ENCODE results near the gene STAMBPL1. TPM values are rescaled to one million over a fixed set of nuclear protein-coding genes. Genes with fewer than 3 reads are reported as not detected.
A peak's percentile ranks its signal among the peaks of the same experiment; 100 is the strongest.

Gene STAMBPL1
- polyA plus RNA-seq, 1 donor from 2014 or later, result 21.9 TPM

GRCh38 chr10:88833156-88833555 lies 46.9 kb upstream of the STAMBPL1 start:
- no peaks in the 10 kb centered on the region for H3K9me2 ChIP-seq (ENCODE audit: insufficient read depth, low read length)
- TF ChIP-seq CTCF (IDR thresholded peaks at IDR 0.05; ENCODE audit: poor library complexity, severe bottlenecking) (no peak), POLR2AphosphoS5 (IDR thresholded peaks at IDR 0.05) (peak; percentile 65), MXI1 (conservative IDR thresholded peaks at IDR 0.05; ENCODE audit: poor library complexity, severe bottlenecking) (no peak), REST (IDR thresholded peaks at IDR 0.05; ENCODE audit: borderline replicate concordance) (no peak), EZH2 (IDR thresholded peaks at IDR 0.05; ENCODE audit: borderline replicate concordance, insufficient read depth, low read length, poor library complexity, severe bottlenecking) (no peak), SMC3 (conservative IDR thresholded peaks at IDR 0.05; ENCODE audit: poor library complexity) (no peak), RAD21 (conservative IDR thresholded peaks at IDR 0.05) (no peak), EP300 (conservative IDR thresholded peaks at IDR 0.05; ENCODE audit: poor library complexity, severe bottlenecking) (peak; percentile 80), TAF1 (IDR thresholded peaks at IDR 0.05; ENCODE audit: low read depth) (no peak)
- peak overlapping the region; percentile 55 for H3K27ac ChIP-seq (ENCODE audit: low read length)
- no peaks in the 10 kb centered on the region for H3K36me3 ChIP-seq (ENCODE audit: insufficient read depth, low read length)
- no peaks in the 10 kb centered on the region for H4K20me1 ChIP-seq (ENCODE audit: insufficient read depth)
- peak overlapping the region; percentile 27 for H3K9ac ChIP-seq (ENCODE audit: low read length)
- H3K4me2 ChIP-seq (ENCODE audit: low read length), result no peak overlapping the region
- H3K4me3 ChIP-seq (ENCODE audit: low read length), result no peak overlapping the region
- no peaks in the 10 kb centered on the region for H3K79me2 ChIP-seq (replicated peaks; ENCODE audit: insufficient read depth, low read length)
- no peaks in the 10 kb centered on the region for H3K9me3 ChIP-seq (ENCODE audit: low read length)
- H3K27me3 ChIP-seq (ENCODE audit: insufficient read depth, low read depth, low read length), result no peaks in the 10 kb centered on the region
- H3F3A ChIP-seq (ENCODE audit: insufficient read depth, low read length, poor library complexity, severe bottlenecking), result no peaks in the 10 kb centered on the region
- H2AFZ ChIP-seq (ENCODE audit: low read depth, low read length), result no peak overlapping the region

GRCh38 chr10:88833723-88834122 lies 46.3 kb upstream of the STAMBPL1 start:
- no peaks in the 10 kb centered on the region for H4K20me1 ChIP-seq (ENCODE audit: insufficient read depth)
- no peak overlapping the region for H2AFZ ChIP-seq (ENCODE audit: low read depth, low read length)
- no peaks in the 10 kb centered on the region for H3F3A ChIP-seq (ENCODE audit: insufficient read depth, low read length, poor library complexity, severe bottlenecking)
- H3K27ac ChIP-seq (ENCODE audit: low read length), result no peak overlapping the region
- no peaks in the 10 kb centered on the region for H3K9me2 ChIP-seq (ENCODE audit: insufficient read depth, low read length)
- no peak for TF ChIP-seq POLR2AphosphoS5 (IDR thresholded peaks at IDR 0.05)
- TF ChIP-seq SMC3 (conservative IDR thresholded peaks at IDR 0.05; ENCODE audit: poor library complexity), result no peak
- no peak for TF ChIP-seq REST (IDR thresholded peaks at IDR 0.05; ENCODE audit: borderline replicate concordance)
- TF ChIP-seq MXI1 (conservative IDR thresholded peaks at IDR 0.05; ENCODE audit: poor library complexity, severe bottlenecking), result no peak
- TF ChIP-seq TAF1 (IDR thresholded peaks at IDR 0.05; ENCODE audit: low read depth), result no peak
- no peak for TF ChIP-seq EZH2 (IDR thresholded peaks at IDR 0.05; ENCODE audit: borderline replicate concordance, insufficient read depth, low read length, poor library complexity, severe bottlenecking)
- TF ChIP-seq EP300 (conservative IDR thresholded peaks at IDR 0.05; ENCODE audit: poor library complexity, severe bottlenecking), result no peak
- no peak for TF ChIP-seq CTCF (IDR thresholded peaks at IDR 0.05; ENCODE audit: poor library complexity, severe bottlenecking)
- TF ChIP-seq RAD21 (conservative IDR thresholded peaks at IDR 0.05), result no peak
- no peaks in the 10 kb centered on the region for H3K79me2 ChIP-seq (replicated peaks; ENCODE audit: insufficient read depth, low read length)
- H3K36me3 ChIP-seq (ENCODE audit: insufficient read depth, low read length), result no peaks in the 10 kb centered on the region
- H3K9ac ChIP-seq (ENCODE audit: low read length), result no peak overlapping the region
- no peak overlapping the region for H3K4me3 ChIP-seq (ENCODE audit: low read length)
- H3K27me3 ChIP-seq (ENCODE audit: insufficient read depth, low read depth, low read length), result no peaks in the 10 kb centered on the region
- H3K9me3 ChIP-seq (ENCODE audit: low read length), result no peaks in the 10 kb centered on the region
- H3K4me2 ChIP-seq (ENCODE audit: low read length), result no peak overlapping the region

Data from neural cell (in vitro differentiated cells).